Measurements from ENCODE around the gene LHFPL6. TPM values are rescaled to one million over a fixed set of nuclear protein-coding genes. Genes with fewer than 3 reads are reported as not detected.

LHFPL6 gene
- total and polyA plus RNA-seq, 9 of the 15 experiments (the other 6 are each of a cell fraction or from before 2014, with no cell fraction given), result 0.18 TPM; not detected in 8

- TF ChIP-seq CREB3L1 (IDR thresholded peaks at IDR 0.05; ENCODE audit: borderline replicate concordance, low read depth), result no peak
- TF ChIP-seq ZNF740 (CRISPR knock-in tag; IDR thresholded peaks at IDR 0.05), result no peak
- no peak for TF ChIP-seq ZNF740 (tag; IDR thresholded peaks at IDR 0.05)
- no peak for TF ChIP-seq HMGXB4 (CRISPR knock-in tag; IDR thresholded peaks at IDR 0.05)
- no peak for TF ChIP-seq TAF15 (IDR thresholded peaks at IDR 0.05; ENCODE audit: low read depth, low read length)
- no peak for TF ChIP-seq ZNF583 (CRISPR knock-in tag; IDR thresholded peaks at IDR 0.05)
- no peak for TF ChIP-seq CHD2 (IDR thresholded peaks at IDR 0.05; ENCODE audit: low read depth, low read length)
- no peak for TF ChIP-seq SMAD4 (CRISPR knock-in tag; conservative IDR thresholded peaks at IDR 0.05)
- no peak for TF ChIP-seq ILK (tag; IDR thresholded peaks at IDR 0.05; ENCODE audit: borderline replicate concordance, low read depth)
- no peak for TF ChIP-seq IRF1 (CRISPR knock-in tag; IDR thresholded peaks at IDR 0.05; ENCODE audit: borderline replicate concordance)
- no peak for TF ChIP-seq ID3 (CRISPR knock-in tag; IDR thresholded peaks at IDR 0.05)
- TF ChIP-seq ID3 (tag; IDR thresholded peaks at IDR 0.05), result no peak
These were observed 92.7 kb downstream of the LHFPL6 start (continued) for GRCh38 chr13:39510316-39510695.
